GM18519 (cell line): ENCODE measurements around the gene CES2.
"Not testable (repeated sequence)": the region's sequence is repeated elsewhere in the genome, so short reads cannot be mapped to it uniquely, and the experiment has no call there.

Source experiments
- ATAC-seq: cut with Tn5 transposase; IDR thresholded peaks from one replicate; pipeline ENCODE4 v1.9.1; 2021; ENCODE audit warnings: mild to moderate bottlenecking, moderate library complexity; ENCODE audit not compliant: unreplicated experiment, low FRiP score

CES2 gene

GRCh38 chr16:66950971-66951790, 15.9 kb downstream of the CES2 start:
- ATAC-seq, result no peak

DNA sequence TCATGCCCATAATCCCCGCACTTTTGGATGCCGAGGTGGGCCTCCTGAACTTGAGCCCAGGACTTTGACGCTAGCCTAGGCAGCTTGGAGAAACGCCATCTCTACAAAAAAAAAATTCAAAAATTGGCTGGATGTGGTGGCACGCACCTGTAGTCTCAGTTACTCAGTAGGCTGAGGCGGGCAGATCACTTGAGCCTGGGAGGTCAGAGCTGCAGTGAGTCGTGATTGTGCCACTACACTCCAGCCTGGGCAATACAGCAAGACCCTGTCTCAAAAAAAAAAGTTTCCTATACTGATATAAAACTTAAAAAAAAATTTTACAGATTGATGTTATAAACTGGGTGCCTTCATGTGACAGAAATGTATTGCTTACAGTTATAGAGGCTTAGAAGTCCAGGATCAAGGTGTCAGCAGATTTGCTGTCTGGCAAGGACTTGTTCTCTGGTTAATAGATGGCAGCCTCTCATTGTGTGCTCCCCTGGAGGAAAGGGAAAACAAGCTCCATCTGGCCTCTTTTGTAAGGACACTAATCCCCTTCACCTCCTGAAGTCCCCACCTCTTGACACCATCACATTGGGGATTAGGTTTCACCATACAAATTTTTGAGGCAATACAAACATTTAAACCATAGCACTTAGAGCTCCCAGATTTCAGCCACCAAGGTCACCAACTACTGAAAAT, 17.3 kb downstream of the CES2 start:
- no peak for ATAC-seq

DNA sequence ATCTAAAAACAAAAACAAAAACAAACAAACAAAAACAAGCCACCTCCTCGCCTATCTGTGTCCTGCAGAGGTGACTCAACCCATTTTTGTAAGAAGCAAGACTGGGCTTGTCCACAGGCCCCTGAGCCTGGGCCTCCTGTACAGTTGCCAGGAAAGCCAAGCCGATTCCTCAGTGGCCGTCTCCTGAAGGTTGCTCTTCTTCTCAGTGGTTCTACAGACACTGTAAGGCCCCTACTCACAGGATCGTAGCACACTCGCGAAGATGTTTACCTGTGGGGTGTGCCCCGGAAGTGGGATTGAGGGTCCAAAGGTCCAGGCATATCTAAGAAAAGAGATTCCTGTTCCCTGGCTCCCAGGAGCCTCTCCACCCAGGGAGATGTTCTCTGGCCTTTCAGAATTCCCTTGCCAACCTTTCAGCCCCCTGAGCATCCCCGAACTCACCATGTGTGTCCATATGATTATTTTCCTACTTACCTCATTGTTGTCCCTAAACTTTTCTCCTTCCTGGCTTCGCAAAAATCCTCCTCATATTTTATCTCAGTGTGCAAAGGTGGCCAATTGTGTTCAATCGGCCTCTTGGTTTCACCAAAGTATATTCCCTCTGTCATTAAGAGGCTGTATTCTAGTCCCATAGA, 18.3 kb downstream of the CES2 start:
- no peak for ATAC-seq

- ATAC-seq, result no peak
Observed at GRCh38 chr16:66954097-66954659, 18.9 kb downstream of the CES2 start.

GRCh38 chr16:66955363-66956153, 20.2 kb downstream of the CES2 start:
- ATAC-seq, result not testable (repeated sequence)

GRCh38 chr16:66956154-66956457, 20.8 kb downstream of the CES2 start:
- ATAC-seq, result not testable (repeated sequence)

GRCh38 chr16:66958857-66959703, 23.8 kb downstream of the CES2 start:
- no peak for ATAC-seq

GRCh38 chr16:66959704-66960161, 24.4 kb downstream of the CES2 start:
- no peak for ATAC-seq

- ATAC-seq, result no peak
Observed at GRCh38 chr16:66960270-66960669, 25.0 kb downstream of the CES2 start.

DNA sequence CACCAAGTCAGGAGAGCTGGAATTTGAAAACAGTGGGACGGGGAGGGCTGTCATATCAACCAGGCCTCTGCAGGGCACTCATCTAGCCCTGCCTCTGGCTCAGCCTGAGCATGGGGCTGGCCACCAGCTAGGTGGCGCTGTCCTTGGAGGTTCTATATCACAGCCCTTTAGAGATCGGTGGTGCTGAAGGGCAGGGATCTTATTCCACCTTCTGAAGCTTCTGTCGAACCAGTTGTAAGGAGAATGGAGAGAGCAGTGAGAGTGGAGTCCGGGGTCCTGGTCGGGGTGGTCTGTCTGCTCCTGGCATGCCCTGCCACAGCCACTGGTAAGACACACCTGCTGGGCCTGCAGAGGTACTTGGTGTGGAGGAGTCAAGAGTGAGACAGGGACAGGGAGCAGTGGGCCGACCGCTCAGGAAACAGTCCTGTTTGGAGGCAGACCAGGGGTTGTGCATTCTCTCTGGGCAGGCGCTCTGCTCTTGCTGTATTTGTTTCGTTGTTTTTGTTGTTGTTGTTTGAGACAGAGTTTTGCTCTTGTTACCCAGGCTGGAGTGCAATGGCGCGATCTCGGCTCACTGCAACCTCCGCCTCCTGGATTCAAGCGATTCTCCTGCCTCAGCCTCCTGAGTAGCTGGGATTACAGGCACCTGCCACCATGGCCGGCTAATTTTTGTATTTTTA, 25.9 kb downstream of the CES2 start, which contains the start of gene CES3:
CES3 (plus strand) TSS at position 202 of the 680 bp plus-strand sequence; CDS start at position 244, 42 bp downstream.
- ATAC-seq, result peak; percentile 68

DNA sequence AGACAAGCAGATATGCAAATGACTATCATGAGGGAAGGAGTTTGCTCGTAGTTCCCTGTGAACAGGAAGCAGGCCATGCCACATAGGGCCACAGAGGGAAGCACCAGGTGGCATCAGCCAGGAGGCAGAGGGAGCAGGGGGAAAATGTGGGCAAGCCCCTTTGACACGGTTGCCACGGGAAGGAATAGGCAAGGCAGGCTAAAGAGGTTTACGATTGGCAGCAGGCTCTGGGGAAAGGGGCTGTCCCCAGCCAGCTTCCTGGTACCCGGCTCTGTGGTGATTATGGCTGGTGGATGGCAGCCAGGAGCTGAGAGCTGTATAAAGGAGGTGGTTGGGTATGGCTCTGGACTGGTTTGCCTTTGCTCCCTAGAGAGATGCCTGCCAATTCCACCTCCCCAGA, 26.6 kb downstream of the CES2 start:
- no peak for ATAC-seq

GRCh38 chr16:66964049-66964448, 28.7 kb downstream of the CES2 start:
- ATAC-seq, result no peak

GRCh38 chr16:66968847-66969246, 33.5 kb downstream of the CES2 start:
- no peak for ATAC-seq

DNA sequence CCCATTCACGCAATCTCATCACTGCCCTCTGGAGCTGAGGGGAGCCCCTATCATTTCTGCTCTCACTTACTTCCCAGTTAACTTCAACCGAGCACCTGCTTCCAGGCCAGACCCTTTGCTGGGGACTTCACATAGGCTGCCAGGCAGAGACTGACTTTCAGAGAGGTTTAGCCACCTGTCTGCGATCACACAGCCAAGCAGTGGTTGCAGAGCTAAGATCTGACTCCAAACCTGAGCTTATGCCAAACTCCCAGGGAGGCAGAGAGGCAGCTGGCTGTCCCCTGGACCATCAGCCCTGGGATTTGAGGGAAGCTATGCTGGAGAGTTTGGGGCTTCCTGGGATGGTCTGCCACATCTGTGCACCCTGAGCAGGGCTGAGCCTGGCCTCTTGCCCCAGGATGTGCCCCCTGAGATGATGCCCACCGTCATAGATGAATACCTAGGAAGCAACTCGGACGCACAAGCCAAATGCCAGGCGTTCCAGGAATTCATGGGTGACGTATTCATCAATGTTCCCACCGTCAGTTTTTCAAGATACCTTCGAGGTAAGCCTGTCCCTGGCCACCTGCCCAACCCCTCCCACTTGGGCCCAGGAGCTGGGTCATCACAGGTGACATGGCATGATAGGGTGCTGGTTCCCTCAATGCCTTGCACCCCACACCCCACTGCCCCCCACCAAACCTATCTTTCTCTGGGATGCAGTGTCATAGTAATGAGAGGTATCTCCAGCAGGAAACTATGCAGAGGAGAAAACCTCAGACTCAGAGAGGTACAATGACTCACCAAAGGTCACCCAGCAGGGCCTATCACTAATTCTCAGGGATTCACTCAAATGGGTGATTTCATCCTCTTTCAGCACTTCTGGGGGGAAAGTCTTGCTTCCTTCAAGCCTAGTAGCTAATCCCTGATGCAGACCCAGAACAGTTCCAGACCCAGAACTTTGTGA, 35.7 kb downstream of the CES2 start:
- ATAC-seq, result no peak

- no peak for ATAC-seq
Observed at GRCh38 chr16:66972983-66973382, 37.7 kb downstream of the CES2 start.

- ATAC-seq, result no peak
Observed at GRCh38 chr16:66973716-66974115, 38.4 kb downstream of the CES2 start.

DNA sequence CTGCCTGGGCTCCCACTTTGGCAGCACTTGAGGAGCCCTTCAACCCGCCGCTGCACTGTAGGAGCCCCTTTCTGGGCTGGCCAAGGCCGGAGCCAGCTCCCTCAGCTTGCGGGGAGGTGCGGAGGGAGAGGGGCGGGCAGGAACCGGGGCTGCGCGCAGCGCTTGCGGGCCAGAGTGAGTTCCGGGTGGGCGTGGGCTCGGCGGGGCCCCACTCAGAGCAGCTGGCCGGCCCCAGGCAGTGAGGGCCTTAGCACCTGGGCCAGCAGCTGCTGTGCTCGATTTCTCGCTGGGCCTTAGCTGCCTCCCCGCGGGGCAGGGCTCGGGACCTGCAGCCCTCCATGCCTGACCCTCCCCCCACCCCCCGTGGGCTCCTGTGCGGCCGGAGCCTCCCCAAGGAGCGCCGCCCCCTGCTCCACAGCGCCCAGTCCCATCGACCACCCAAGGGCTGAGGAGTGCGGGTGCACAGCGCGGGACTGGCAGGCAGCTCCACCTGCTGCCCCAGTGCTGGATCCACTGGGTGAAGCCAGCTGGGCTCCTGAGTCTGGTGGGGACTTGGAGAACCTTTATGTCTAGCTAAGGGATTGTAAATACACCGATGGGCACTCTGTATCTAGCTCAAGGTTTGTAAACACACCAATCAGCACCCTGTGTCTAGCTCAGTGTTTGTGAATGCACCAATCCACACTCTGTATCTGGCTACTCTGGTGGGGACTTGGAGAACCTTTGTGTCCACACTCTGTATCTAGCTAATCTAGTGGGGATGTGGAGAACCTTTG, 39.0 kb downstream of the CES2 start:
- not testable (repeated sequence) for ATAC-seq
